Effector memory CD8-positive, alpha-beta T cell (primary cell): ENCODE data around the gene RBP2.
"Not testable (repeated sequence)": the region's sequence is repeated elsewhere in the genome, so short reads cannot be mapped to it uniquely, and the experiment has no call there.

Experiments
- ATAC-seq: fragments of 150-1000 bp; cut with Tn5 transposase; replicated peaks from 2 replicates; pipeline ENCODE4 v1.10.0; 2021; ENCODE audit warnings: mild to moderate bottlenecking, moderate library complexity
- DNase-seq, 3 experiments: peaks; one replicate each; pipeline ENCODE4 v3.0.0; 2021
- H3K27ac Mint-ChIP-seq, 2 donors: one replicate each; pipeline ENCODE4 v1.8.0; 2022; ENCODE audit warnings: mild to moderate bottlenecking in 2 of 2, mixed read lengths in 2 of 2, moderate library complexity in 2 of 2
- H3K27me3 Mint-ChIP-seq, 2 donors: one replicate each; pipeline ENCODE4 v1.8.0; 2022; ENCODE audit warnings: mixed read lengths in 2 of 2
- H3K36me3 Mint-ChIP-seq: one replicate; pipeline ENCODE4 v1.8.0; 2022; ENCODE audit warnings: mild to moderate bottlenecking, moderate library complexity, mixed read lengths; ENCODE audit not compliant: insufficient read depth
- H3K4me1 Mint-ChIP-seq, 2 donors: one replicate each; pipeline ENCODE4 v1.8.0; 2022; ENCODE audit warnings: low read depth in 2 of 2, mixed read lengths in 2 of 2
- H3K4me3 Mint-ChIP-seq, 2 donors: one replicate each; pipeline ENCODE4 v1.8.0; 2022; ENCODE audit warnings: mild to moderate bottlenecking in 2 of 2, mixed read lengths in 2 of 2, moderate library complexity in 2 of 2
- H3K9me3 Mint-ChIP-seq, 2 donors: one replicate each; pipeline ENCODE4 v1.8.0; 2022; ENCODE audit warnings: mixed read lengths in 2 of 2

The RBP2 gene

DNA sequence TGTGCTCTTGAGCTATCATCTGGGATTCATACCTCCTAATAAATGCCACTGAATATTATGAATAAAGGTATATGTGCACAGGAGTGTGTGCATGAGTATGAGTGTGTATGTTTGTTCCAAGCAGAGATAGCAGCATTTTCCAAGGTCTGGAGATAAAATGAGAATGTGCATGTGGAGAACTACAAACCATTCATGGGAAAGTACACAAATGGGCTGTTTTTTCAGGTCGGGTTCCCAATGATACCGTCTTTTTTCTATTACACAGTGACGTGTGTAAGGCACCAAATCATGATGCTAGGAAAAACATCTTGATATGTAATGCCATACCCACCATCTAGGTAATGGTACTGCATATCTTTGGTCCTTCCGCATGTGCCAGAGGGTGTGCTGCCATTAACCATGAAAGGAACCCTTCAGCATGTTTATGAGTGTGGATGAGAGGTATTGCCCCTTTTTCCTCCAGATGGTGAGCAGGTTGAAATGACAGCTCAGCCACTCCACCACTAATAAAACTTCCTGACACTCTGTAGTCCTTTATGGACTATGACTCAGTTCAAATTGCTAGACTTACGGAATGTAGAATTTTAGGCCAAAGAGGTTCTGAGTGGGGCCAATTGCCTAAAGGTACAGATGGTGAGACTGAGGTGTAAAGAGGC is 50.4 kb downstream of the RBP2 start:
- ATAC-seq (no peak), DNase-seq (no peak)
- Mint-ChIP-seq H3K4me3 (no peak overlapping the region), H3K27me3 (no peaks in the 10 kb centered on the region), H3K9me3 (no peaks in the 10 kb centered on the region), H3K27ac (no peak overlapping the region), H3K4me1 (peaks cover 0 to 4% of the 10 kb centered on the region in 2 donors), H3K36me3 (peaks cover 3% of the 10 kb centered on the region)

DNA sequence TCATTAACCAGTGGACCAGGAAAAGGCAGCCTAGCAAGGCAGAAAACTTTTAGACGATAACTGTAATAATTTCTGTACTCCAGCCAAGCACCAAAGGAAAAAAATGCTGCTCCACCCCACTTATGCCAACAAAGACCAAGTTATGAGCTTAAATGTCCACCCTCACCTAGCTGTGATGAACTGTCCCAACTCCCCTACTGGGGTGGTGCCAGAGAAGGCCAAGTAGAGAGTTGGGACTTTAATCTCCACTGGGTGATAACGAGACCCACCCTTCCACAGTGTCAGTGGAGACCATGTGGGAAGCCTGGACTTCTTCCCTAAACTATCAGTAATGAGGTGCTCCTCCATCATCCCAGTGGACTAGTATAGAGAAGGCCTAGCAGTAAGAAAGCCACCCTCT is 53.1 kb downstream of the RBP2 start:
- Mint-ChIP-seq H3K27ac (no peak overlapping the region), H3K9me3 (no peaks in the 10 kb centered on the region), H3K4me3 (no peak overlapping the region), H3K4me1 (peaks cover 0 to 4% of the 10 kb centered on the region in 2 donors), H3K36me3 (no peaks in the 10 kb centered on the region), H3K27me3 (no peaks in the 10 kb centered on the region)
- ATAC-seq (no peak), DNase-seq (no peak)

DNA sequence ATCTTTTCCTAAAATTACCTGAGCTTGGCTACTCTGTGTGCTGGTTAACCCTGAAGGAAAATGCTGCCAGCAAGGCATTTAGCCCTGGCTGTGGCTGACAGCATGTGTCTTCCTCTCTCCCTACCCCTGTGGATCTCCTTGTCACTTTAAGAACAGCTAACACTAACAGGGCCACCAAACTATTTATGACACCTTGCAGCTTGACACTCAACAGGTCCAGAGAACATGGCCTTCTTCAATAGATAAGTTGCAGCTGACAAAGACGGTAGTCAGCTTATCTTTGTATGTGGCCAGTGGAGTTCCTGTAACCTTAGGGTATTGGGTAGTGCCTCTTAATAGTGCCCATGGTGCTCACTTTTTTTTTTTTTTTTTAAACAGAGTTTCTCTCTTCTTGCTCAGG is 54.9 kb downstream of the RBP2 start:
- no peaks in the 10 kb centered on the region for H3K27me3 Mint-ChIP-seq

GRCh38 chr3:139421040-139421439 is 55.3 kb downstream of the RBP2 start:
- ATAC-seq, result no peak
- H3K36me3 Mint-ChIP-seq, result no peaks in the 10 kb centered on the region
- no peak overlapping the region for H3K27ac Mint-ChIP-seq
- DNase-seq, result no peak
- no peak overlapping the region for H3K4me3 Mint-ChIP-seq
- H3K27me3 Mint-ChIP-seq, result no peaks in the 10 kb centered on the region
- H3K9me3 Mint-ChIP-seq, result peaks cover 0 to 11% of the 10 kb centered on the region in 2 donors
- H3K4me1 Mint-ChIP-seq, result no peaks in the 10 kb centered on the region

More for the DNA sequence above, 54.9 kb downstream of the RBP2 start:
- DNase-seq (no peak), ATAC-seq (no peak)
- H3K4me3 Mint-ChIP-seq, result no peak overlapping the region
- H3K4me1 Mint-ChIP-seq, result no peaks in the 10 kb centered on the region
- H3K36me3 Mint-ChIP-seq, result no peaks in the 10 kb centered on the region
- H3K9me3 Mint-ChIP-seq, result peaks cover 0 to 7% of the 10 kb centered on the region in 2 donors
- no peak overlapping the region for H3K27ac Mint-ChIP-seq

DNA sequence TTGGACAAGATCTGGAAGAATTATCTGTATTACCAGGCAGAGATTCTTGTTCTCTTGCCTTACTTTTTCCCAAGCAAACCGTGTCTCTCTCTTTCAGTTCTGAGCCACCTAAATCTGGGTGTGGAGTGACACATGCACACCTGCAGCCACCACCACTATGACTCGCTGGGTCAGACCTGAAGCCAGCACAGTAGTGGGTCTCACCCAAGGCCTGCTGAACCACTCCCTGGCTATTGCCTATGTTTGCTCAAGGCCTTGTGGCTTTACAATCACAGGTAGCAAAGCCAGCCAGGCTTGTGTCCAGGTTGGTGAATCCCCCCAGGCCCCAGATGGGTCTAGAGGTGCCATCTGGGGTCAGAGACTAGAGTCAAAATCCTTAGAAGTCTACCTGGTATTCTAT is 58.2 kb downstream of the RBP2 start:
- peaks cover 5 to 40% of the 10 kb centered on the region in 2 donors for H3K9me3 Mint-ChIP-seq
- no peak overlapping the region for H3K4me3 Mint-ChIP-seq
- H3K27ac Mint-ChIP-seq, result no peak overlapping the region
- H3K36me3 Mint-ChIP-seq, result no peaks in the 10 kb centered on the region
- no peaks in the 10 kb centered on the region for H3K4me1 Mint-ChIP-seq
- DNase-seq (no peak), ATAC-seq (no peak)
- H3K27me3 Mint-ChIP-seq, result no peaks in the 10 kb centered on the region

- Mint-ChIP-seq H3K4me1 (no peaks in the 10 kb centered on the region), H3K27ac (no peak overlapping the region), H3K9me3 (peaks cover 11 to 55% of the 10 kb centered on the region in 2 donors), H3K36me3 (no peaks in the 10 kb centered on the region), H3K4me3 (no peak overlapping the region), H3K27me3 (peaks cover 0 to 5% of the 10 kb centered on the region in 2 donors)
- ATAC-seq (no peak), DNase-seq (no peak)
Observed at GRCh38 chr3:139416275-139416674, 60.0 kb downstream of the RBP2 start.

- DNase-seq (no peak), ATAC-seq (no peak)
- Mint-ChIP-seq H3K4me1 (no peaks in the 10 kb centered on the region), H3K27ac (no peak overlapping the region), H3K9me3 (peaks cover 11 to 57% of the 10 kb centered on the region in 2 donors), H3K27me3 (peaks cover 0 to 5% of the 10 kb centered on the region in 2 donors), H3K4me3 (no peak overlapping the region), H3K36me3 (no peaks in the 10 kb centered on the region)
Observed at GRCh38 chr3:139414608-139415224, 61.6 kb downstream of the RBP2 start.

DNA sequence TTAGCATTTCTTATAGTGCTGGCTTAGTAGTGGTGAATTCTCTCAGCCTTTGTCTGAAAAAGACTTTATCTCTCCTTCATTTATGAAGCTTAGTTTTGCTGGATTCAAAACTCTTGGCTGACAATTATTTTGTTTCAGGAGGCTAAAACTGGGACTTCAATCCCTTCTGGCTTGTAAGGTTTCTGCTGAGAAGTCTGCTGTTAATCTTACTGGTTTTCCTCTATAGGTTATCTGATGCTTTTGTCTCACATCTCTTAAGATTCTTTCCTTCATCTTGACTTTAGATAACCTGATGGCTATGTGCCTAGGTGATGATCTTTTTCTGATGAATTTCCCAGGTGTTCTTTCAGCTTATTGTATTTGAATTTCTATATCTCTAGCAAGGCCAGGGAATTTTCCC is 63.4 kb downstream of the RBP2 start:
- peaks cover 11 to 58% of the 10 kb centered on the region in 2 donors for H3K9me3 Mint-ChIP-seq
- H3K36me3 Mint-ChIP-seq, H3K4me1 Mint-ChIP-seq, H3K27ac Mint-ChIP-seq, DNase-seq, H3K4me3 Mint-ChIP-seq, H3K27me3 Mint-ChIP-seq, ATAC-seq: not testable (repeated sequence)
